GM12801 (cell line): Measurements from ENCODE around the gene ALOXE3.
A peak's percentile ranks its signal among the peaks of the same experiment; 100 is the strongest.

ENCODE experiments used
- CTCF ChIP-seq: IDR thresholded peaks from one replicate; pipeline ENCODE4 v1.5.1; 2011; ENCODE audit warnings: control low read depth; ENCODE audit not compliant: insufficient read length; ENCODE audit errors: extremely low read depth

ALOXE3 gene

GRCh38 chr17:8138672-8139371 lies 20.5 kb upstream of the ALOXE3 start:
- peak; percentile 49 for TF ChIP-seq CTCF

DNA sequence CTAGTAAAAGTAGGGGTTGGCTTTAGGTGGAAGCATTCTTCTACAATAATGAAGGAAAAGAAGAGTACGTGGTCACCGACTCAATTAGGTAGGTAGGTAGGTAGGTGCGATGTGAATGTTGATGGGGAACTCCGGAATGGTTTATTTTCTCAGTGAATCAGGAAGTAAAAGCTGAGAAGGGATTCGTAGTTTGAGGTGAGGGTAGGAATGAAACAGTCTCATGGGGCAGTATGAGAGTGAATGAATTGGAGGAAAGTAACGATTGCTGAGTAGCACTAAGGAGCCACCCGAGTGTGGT lies 20.0 kb upstream of the ALOXE3 start:
- no peak for TF ChIP-seq CTCF

DNA sequence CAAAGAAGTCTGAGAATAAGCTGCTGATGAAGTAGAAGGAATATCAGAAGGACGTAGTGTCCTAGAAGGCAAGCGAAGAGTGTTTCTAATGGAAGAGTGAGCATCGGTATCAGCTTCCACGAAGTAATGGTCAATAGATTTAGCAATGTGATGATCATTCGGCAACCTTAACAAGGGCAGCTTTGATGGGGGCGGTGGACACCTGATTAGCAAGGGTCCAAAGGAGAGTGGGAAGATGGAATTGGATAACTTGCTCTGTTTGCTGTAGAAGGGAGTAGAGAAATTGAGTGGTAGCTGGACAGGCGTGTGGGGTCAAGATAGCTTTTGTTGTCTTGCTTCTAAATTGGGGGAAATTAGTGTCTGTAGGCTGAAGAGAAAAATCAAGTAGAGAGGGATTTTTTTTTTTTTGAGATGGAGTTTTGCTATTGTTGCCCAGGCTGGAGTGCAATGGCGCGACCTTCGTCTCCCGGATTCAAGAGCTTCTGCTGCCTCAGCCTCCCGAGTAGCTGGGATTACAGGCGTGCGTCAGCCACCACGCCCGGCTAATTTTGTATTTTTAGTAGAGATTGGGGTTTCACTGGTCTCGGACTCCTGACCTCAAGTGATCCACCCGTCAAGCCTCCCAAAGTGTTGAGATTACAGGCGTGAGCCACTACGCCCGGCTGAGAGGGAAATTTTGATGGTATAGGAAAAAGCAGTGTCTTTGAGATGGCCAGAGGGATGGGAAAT lies 19.5 kb upstream of the ALOXE3 start:
- TF ChIP-seq CTCF, result no peak

GRCh38 chr17:8133941-8134340 lies 15.6 kb upstream of the ALOXE3 start:
- no peak for TF ChIP-seq CTCF

DNA sequence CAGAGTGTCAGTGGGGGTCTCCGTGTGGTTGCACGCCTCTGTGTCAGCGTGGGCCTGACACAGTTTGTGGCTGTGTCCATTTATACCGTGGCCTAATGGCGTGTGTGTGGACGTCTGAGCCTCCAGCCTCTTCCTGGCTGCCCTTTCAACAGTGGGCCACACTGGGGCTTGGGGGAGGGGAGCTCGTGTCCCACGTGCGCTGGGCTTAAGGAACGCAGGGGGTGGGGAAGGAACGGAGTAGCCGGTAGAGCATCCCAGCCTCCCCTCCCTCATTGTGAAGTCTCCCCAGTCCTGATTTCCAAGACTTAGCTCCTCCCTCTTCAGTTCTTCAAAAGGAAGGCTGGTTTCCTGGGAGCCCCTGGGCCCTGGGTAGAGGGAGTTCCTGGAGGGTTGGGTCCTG lies 15.1 kb upstream of the ALOXE3 start:
- no peak for TF ChIP-seq CTCF

- no peak for TF ChIP-seq CTCF
These were observed 13.6 kb upstream of the ALOXE3 start for GRCh38 chr17:8131844-8132441.

GRCh38 chr17:8128125-8128784 lies 9.9 kb upstream of the ALOXE3 start:
- TF ChIP-seq CTCF, result no peak
